Sigmoid colon (tissue), 7 donors: ENCODE measurements around the gene SERTAD2. TPM values are rescaled to one million over a fixed set of nuclear protein-coding genes. Genes with fewer than 3 reads are reported as not detected.
A peak's percentile ranks its signal among the peaks of the same experiment; 100 is the strongest.

Experiments used
- DNase-seq: peaks from one replicate; pipeline ENCODE4 v3.0.0-alpha.2; 2019
- H3K27ac ChIP-seq, 4 donors: fragments of 200-600 bp; sonication (generic); one replicate each; pipeline ENCODE4 v1.5.1; 2016 to 2019; ENCODE audit warnings: mild to moderate bottlenecking in 1 of 4
- H3K27me3 ChIP-seq, 3 donors: fragments of 200-600 bp; sonication (generic); one replicate each; pipeline ENCODE4 v1.5.1; 2019; ENCODE audit warnings: mild to moderate bottlenecking in 1 of 3
- H3K36me3 ChIP-seq, 4 donors: fragments of 200-600 bp; sonication (generic); one replicate each; pipeline ENCODE4 v1.5.1; 2016 to 2019
- H3K4me1 ChIP-seq, 4 donors: fragments of 200-600 bp; sonication (generic); one replicate each; pipeline ENCODE4 v1.5.1; 2017 to 2019
- H3K4me3 ChIP-seq, 4 donors: fragments of 200-600 bp; sonication (generic); one replicate each; pipeline ENCODE4 v1.5.1; 2017 to 2019; ENCODE audit warnings: mild to moderate bottlenecking in 2 of 4, moderate library complexity in 1 of 4
- H3K9me3 ChIP-seq, 4 donors: fragments of 200-600 bp in 3 of 4; sonication (generic) in 3 of 4; one replicate each; pipeline versions ENCODE4 v1.5.1 to v1.6.1; 2013 to 2019
- CTCF ChIP-seq, 4 experiments: fragments of 450-650 bp in 3 of 4; fragments of 200-600 bp in 1 of 4; IDR thresholded peaks; one replicate each; pipeline ENCODE4 v1.5.1; 2016 to 2019; ENCODE audit warnings: antibody characterized with exemption in 4 of 4, mild to moderate bottlenecking in 3 of 4, moderate library complexity in 2 of 4
- EP300 ChIP-seq, 4 donors: sonication (generic); formaldehyde crosslinking; IDR thresholded peaks; one replicate each; pipeline ENCODE4 v1.6.1; 2017; ENCODE audit warnings: antibody characterized with exemption in 4 of 4
- POLR2A ChIP-seq, 2 donors: fragments of 450-650 bp; IDR thresholded peaks; one replicate each; pipeline ENCODE4 v1.6.1; 2016; ENCODE audit warnings: antibody characterized with exemption in 2 of 2, mild to moderate bottlenecking in 2 of 2, moderate library complexity in 2 of 2
- POLR2AphosphoS5 ChIP-seq, 4 donors: sonication (generic); formaldehyde crosslinking; IDR thresholded peaks; one replicate each; pipeline ENCODE4 v1.6.1; 2017; ENCODE audit warnings: antibody characterized with exemption in 4 of 4
- WGBS, 2 donors: extraction: QIAGEN DNeasy Blood & Tissue Kit; methylation state at CpG; one replicate each; pipeline ENCODE4 v1.1.7; 2013; 5-methylcytosine and 5-hydroxymethylcytosine counted together
- intact Hi-C: fragments of 100-400 bp; cut with DNase I; formaldehyde crosslinking; loops from one replicate; pipeline ENCODE4 v1.15.1; 2023
- polyA plus RNA-seq, 3 donors: library from polyadenylated mRNA; stranded (reverse); fragments of 200-250 nt; gene quantifications; one replicate each; pipeline ENCODE4 v1.2.3, GENCODE V29; 2013
- total RNA-seq, 4 donors: library from RNA; depleted of rRNA; stranded (reverse); fragments of >200 nt; gene quantifications; one replicate each; pipeline ENCODE4 v1.1.0, GENCODE V29; 2016
- donor health status: healthy with polysubstance abuse.
- donor health status: Bipolar disorder and iron deficiency.
- donor health status: healthy.

The SERTAD2 gene
- total RNA-seq (10 to 100 TPM in 2 of 4 donors, 1 to 10 TPM in 2; 7.2 to 14.3 (median 10.5) TPM), polyA plus RNA-seq (10 to 100 TPM in 1 of 3 donors, 1 to 10 TPM in 2; 6.9 to 13.8 (median 8.4) TPM)

DNA sequence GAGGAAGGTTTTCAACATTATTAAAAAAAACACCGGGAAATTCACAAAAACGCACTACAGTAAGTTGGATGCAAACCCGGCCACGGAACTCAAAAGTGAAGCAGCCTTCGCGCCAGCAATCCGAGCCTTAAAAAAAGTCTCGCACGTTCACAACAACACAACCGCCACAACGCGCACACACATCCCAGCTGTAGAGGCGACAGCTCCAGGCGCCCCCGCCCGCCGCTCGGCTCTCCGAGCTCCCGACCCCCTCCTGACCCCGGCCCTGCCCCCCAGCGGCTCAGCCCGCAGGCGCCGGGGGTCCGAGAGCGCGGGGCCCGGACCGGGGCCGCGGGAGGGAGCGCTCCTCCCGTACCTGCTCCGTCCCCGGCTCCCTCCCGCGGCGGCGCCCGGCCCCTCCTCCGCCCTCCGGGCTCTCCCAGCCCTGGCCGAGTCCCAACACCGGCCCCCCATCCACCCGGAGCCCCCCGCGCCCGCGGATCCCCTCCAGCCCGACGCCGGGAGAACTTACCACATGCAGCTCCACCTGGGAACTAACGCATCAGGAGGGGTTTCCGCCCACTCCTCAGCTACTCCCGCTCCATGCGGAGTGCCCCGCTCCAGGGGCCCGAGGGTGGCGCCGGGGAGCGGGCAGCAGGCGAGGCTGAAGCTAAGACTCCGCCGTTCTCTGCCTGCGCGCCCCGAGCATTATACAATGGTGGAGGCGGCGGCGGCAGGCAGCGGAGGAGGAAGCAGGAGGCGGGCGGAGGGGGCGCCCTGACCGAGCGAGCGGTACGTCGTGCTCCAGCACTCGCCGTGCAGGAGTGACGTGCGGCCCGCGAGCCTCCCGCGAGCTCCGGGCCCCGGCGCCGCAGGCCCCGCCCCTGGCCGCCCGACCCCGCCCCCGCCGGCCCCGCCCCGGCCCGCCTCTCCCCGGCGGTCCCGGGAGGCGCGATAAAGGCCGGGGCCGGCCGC, at the start of gene SERTAD2:
SERTAD2 (minus strand) TSS at position 805 of the 954 bp plus-strand sequence. CDS start 17,042 bp downstream, outside the sequence.
- H3K27me3 ChIP-seq = no peaks in the 10 kb centered on the region
- H3K36me3 ChIP-seq = no peaks in the 10 kb centered on the region
- 0% methylated on average over 108 of the region's 109 CpGs for WGBS, 2 donors
- no peak for TF ChIP-seq CTCF (IDR thresholded peaks at IDR 0.05)
- peak; percentile 95 to 98 (median 96) for TF ChIP-seq POLR2AphosphoS5 (IDR thresholded peaks at IDR 0.05)
- TF ChIP-seq POLR2A (IDR thresholded peaks at IDR 0.05) = peak; percentile 76 to 79
- peak in 1 of 4 donors; percentile 7 for TF ChIP-seq EP300 (IDR thresholded peaks at IDR 0.05)
- H3K9me3 ChIP-seq = no peaks in the 10 kb centered on the region
- H3K4me3 ChIP-seq = peak within 1 kb of the TSS; percentile 72 to 97 (median 86)
- peak within 1 kb of the TSS; percentile 97 to 100 (median 100) for H3K27ac ChIP-seq
- peaks cover 0 to 51% (median 35%) of the 10 kb centered on the region in 4 donors for H3K4me1 ChIP-seq
- intact Hi-C loops = loop anchor here (1.0 to 5.0 kb wide), 5 partner anchors 79 to 334 kb away; partner anchors contain the start of gene SLC1A4
- peak; percentile 96 for DNase-seq

DNA sequence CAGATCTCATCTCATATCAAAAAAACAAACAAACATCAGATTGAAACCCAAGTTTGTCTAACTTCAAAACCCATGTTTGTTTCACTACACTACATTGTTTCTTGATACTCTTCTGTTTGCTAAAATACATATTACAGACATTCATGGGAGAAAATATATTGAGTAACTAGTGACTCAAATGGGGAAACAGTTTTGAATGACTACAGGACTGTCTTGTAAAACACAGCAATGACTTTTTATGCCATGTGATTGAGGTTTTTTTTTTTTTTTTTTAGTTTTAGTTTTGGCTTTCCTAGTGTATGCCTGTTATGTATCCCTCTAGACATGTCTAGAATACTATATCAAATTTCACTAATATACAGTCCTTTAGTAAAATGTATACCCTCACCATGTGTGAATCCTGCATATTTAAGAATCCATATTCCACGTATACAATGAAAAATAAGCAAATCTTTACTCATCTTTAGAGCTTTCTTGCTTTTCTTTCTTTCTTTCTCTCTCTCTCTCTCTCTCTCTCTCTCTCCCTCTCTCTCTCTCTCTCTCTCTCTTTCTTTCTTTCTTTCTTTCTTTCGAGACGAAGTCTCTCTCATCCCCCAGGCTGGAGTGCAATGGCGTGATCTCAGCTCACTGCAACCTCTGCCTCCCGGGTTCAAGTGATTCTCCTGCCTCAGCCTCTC, 46.6 kb upstream of the SERTAD2 start:
- no peaks in the 10 kb centered on the region for H3K36me3 ChIP-seq
- no peaks in the 10 kb centered on the region for H3K27me3 ChIP-seq
- H3K9me3 ChIP-seq = no peaks in the 10 kb centered on the region
- no peak overlapping the region for H3K27ac ChIP-seq
- no peak overlapping the region for H3K4me3 ChIP-seq
- H3K4me1 ChIP-seq = peaks cover 0 to 13% (median 0%) of the 10 kb centered on the region in 4 donors
- WGBS, 2 donors = 94 to 95% methylated on average over 5 of the region's 5 CpGs
- DNase-seq = no peak
- intact Hi-C loops = no loop called here
- TF ChIP-seq POLR2A (IDR thresholded peaks at IDR 0.05) (no peak), CTCF (IDR thresholded peaks at IDR 0.05) (no peak), POLR2AphosphoS5 (IDR thresholded peaks at IDR 0.05) (no peak), EP300 (IDR thresholded peaks at IDR 0.05) (no peak)

GRCh38 chr2:64699712-64700111, 46.0 kb upstream of the SERTAD2 start:
- intact Hi-C loops = no loop called here
- Histone ChIP-seq H3K4me3 (no peak overlapping the region), H3K9me3 (no peaks in the 10 kb centered on the region), H3K27ac (no peak overlapping the region), H3K4me1 (peaks cover 0 to 13% (median 0%) of the 10 kb centered on the region in 4 donors), H3K36me3 (no peaks in the 10 kb centered on the region), H3K27me3 (no peaks in the 10 kb centered on the region)
- TF ChIP-seq POLR2AphosphoS5 (IDR thresholded peaks at IDR 0.05) = no peak
- no peak for TF ChIP-seq POLR2A (IDR thresholded peaks at IDR 0.05)
- TF ChIP-seq EP300 (IDR thresholded peaks at IDR 0.05) = no peak
- TF ChIP-seq CTCF (IDR thresholded peaks at IDR 0.05) = no peak
- 82 to 88% methylated on average over 8 of the region's 8 CpGs for WGBS, 2 donors
- no peak for DNase-seq

DNA sequence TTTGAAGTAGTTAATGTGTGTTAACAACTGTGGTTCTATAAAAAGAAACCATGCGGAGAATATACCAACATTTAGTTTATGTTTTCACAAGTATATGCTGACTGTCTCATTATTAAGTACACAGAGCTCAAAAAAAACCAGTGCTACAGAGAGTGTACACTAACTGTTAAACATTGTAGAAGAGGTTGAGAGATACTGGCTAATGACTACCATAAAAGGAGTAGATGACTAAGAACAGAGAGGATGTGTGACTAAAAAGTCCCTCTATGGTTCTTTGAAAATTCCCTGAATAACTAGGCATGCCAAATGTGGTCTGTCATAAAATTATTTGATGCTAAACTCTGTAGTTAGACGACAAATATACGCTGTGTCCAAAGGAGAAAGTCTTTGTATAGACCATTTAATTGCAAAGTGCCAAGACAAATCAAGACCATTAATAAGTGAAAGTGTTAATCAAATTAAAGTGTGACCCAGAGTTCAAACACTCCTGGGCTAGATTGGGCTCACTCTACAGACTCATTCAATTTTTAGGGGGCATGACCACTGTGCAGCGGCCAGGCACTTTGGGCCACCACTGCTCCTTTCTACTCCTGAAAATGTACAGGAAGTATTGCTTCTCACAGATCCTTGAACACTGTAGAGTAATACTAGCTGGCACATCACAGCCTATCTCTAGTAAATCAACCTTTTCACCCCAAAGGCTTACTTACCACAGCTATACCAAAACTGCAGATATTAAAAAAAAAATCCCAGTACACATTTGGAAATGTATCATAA, 45.1 kb upstream of the SERTAD2 start:
- Histone ChIP-seq H3K4me3 (no peak overlapping the region), H3K27me3 (no peaks in the 10 kb centered on the region), H3K4me1 (peaks cover 0 to 13% (median 0%) of the 10 kb centered on the region in 4 donors), H3K27ac (no peak overlapping the region), H3K9me3 (no peaks in the 10 kb centered on the region), H3K36me3 (no peaks in the 10 kb centered on the region)
- 63 to 79% methylated on average over 4 of the region's 4 CpGs for WGBS, 2 donors
- no peak for DNase-seq
- intact Hi-C loops = no loop called here
- TF ChIP-seq CTCF (IDR thresholded peaks at IDR 0.05) = no peak
- no peak for TF ChIP-seq POLR2A (IDR thresholded peaks at IDR 0.05)
- TF ChIP-seq EP300 (IDR thresholded peaks at IDR 0.05) = no peak
- no peak for TF ChIP-seq POLR2AphosphoS5 (IDR thresholded peaks at IDR 0.05)
